GM19043 (cell line): Measurements from ENCODE around the gene RFPL3.

Source experiments
- ATAC-seq: cut with Tn5 transposase; IDR thresholded peaks from one replicate; pipeline ENCODE4 v1.9.1; 2021; ENCODE audit warnings: low read depth; ENCODE audit not compliant: unreplicated experiment

Gene RFPL3

DNA sequence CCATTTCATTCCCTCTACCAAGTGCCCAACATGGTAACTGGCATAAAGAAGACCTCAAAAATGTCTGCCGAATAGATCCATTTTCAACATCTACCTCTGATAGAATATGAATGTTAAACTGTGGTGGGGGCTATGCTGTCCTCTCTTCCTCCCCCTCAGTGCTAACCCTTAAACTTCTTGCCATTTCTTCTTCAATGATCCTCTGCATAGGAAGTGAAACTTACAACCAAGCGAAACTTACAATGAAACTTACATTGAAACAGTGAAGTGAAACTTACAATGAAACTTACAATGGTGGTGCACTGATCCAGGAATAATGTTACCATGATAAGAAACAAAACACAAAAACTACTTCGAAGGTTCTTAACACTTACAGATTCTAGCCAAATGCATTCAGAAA lies 49.6 kb downstream of the RFPL3 start:
- peak; percentile 77 for ATAC-seq

- no peak for ATAC-seq
Observed at GRCh38 chr22:32407936-32408335, 50.3 kb downstream of the RFPL3 start.

GRCh38 chr22:32409977-32410376 lies 52.3 kb downstream of the RFPL3 start:
- no peak for ATAC-seq

DNA sequence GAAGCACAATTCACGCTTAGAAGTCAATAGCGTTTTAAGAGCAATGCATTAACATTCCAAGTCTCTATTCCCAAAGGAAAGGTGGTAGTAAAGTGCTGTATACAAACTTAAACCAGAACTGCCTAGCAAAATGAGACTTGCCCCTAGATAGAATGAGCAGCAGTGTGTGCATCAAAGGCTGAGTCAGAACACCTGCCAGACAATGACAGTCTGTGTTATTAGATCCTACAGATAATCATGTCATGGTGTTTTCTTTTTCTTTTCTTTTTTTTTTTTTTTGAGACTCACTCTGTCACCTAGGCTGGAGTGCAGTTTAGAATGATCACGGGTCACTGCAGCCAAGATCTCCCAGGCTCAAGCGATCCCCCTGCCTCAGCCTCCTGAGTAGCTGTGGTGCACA lies 52.8 kb downstream of the RFPL3 start:
- ATAC-seq: no peak
